Panc1 (cell line): Measurements from ENCODE around the gene ADARB1. TPM values are rescaled to one million over a fixed set of nuclear protein-coding genes. Genes with fewer than 3 reads are reported as not detected.

ENCODE experiments used
- ATAC-seq: fragments of 200-7000 bp; cut with Tn5 transposase; 2 replicates; pipeline ENCODE4 v1.9.1; 2020; ENCODE audit warnings: mild to moderate bottlenecking, moderate library complexity
- BruUV-seq: library from RNA; stranded (reverse); fragments of 400-500 nt; replicated peaks from 2 replicates; lab custom pipeline; 2021; lab: Mats Ljungman, UMichigan
- CTCF ChIA-PET: fragments of 300-600 bp; sonication (Branson Sonifier 250); formaldehyde crosslinking; loops from one replicate; lab custom pipeline; 2022; ENCODE audit warnings: antibody characterized with exemption; lab: Charles Lee
- POLR2A ChIA-PET: fragments of 300-600 bp; sonication (Branson Sonifier 250); formaldehyde crosslinking; loops from one replicate; lab custom pipeline; 2022; ENCODE audit warnings: antibody characterized with exemption; lab: Charles Lee
- DNase-seq: peaks from one replicate; pipeline ENCODE4 v3.0.0-alpha.2; 2010; ENCODE audit warnings: low read depth, low spot score
- H3K27ac ChIP-seq: 2 replicates; pipeline ENCODE4 v1.5.1; 2011; ENCODE audit warnings: mild to moderate bottlenecking, low read length, inconsistent platforms
- H3K27me3 ChIP-seq: fragments of 200-500 bp; sonication (Bioruptor generic); 2 replicates; pipeline ENCODE4 v1.6.0; 2014; ENCODE audit warnings: low read length, inconsistent platforms; ENCODE audit not compliant: control insufficient read depth, insufficient read depth
- H3K36me3 ChIP-seq: fragments of 200-500 bp; sonication (Bioruptor generic); 2 replicates; pipeline ENCODE4 v1.5.1; 2014; ENCODE audit warnings: inconsistent platforms, mild to moderate bottlenecking, low read length, moderate library complexity; ENCODE audit not compliant: control insufficient read depth, insufficient read depth
- H3K4me1 ChIP-seq: 2 replicates; pipeline ENCODE4 v1.5.1; 2011; ENCODE audit warnings: inconsistent platforms, mild to moderate bottlenecking, low read length, moderate library complexity; ENCODE audit not compliant: control insufficient read depth, insufficient read depth
- H3K4me3 ChIP-seq, 2 experiments: 2 replicates each; pipeline ENCODE4 v1.5.1; 2011 to 2012; ENCODE audit warnings: low read depth in 2 of 2, low read length in 2 of 2, mild to moderate bottlenecking in 2 of 2, inconsistent platforms in 1 of 2, moderate library complexity in 1 of 2
- H3K9me3 ChIP-seq: fragments of 200-500 bp; sonication (Bioruptor generic); 2 replicates; pipeline ENCODE4 v1.5.1; 2014; ENCODE audit warnings: low read depth, mild to moderate bottlenecking, inconsistent platforms, low read length, moderate library complexity; ENCODE audit not compliant: control insufficient read depth, insufficient read depth
- POLR2AphosphoS5 ChIP-seq: IDR thresholded peaks from 2 replicates; pipeline ENCODE4 v1.6.1; 2012; ENCODE audit warnings: mild to moderate bottlenecking, low read depth, low read length, moderate library complexity
- SIN3A ChIP-seq: IDR thresholded peaks from 2 replicates; pipeline ENCODE4 v1.6.1; 2012; ENCODE audit warnings: low read depth, mild to moderate bottlenecking, low read length, moderate library complexity, borderline replicate concordance; ENCODE audit not compliant: insufficient read depth
- TCF7L2 ChIP-seq: IDR thresholded peaks from 2 replicates; pipeline ENCODE4 v1.6.1; 2011; ENCODE audit warnings: mild to moderate bottlenecking, low read depth, low read length, inconsistent platforms
- in situ Hi-C: cut with HindIII; loops from 2 replicates; pipeline ENCODE4 v1.10.0; 2016; ENCODE audit warnings: low sequenced_read_pairs, low pct_unique_long_range_greater_than_20kb
- intact Hi-C: fragments of 100-400 bp; cut with micrococcal nuclease; formaldehyde crosslinking; loops from one replicate; pipeline ENCODE4 v1.10.0; 2022; ENCODE audit not compliant: unreplicated experiment
- total RNA-seq: library from RNA; stranded (reverse); gene quantifications from one replicate; pipeline ENCODE4 v1.2.1, GENCODE V29; 2021; ENCODE audit not compliant: unreplicated experiment
- TF ChIP-seq, protein P1 (sequence below): fragments of 450-650 bp; IDR thresholded peaks from 2 replicates; pipeline ENCODE4 v1.5.1; 2017; ENCODE audit warnings: mild to moderate bottlenecking
- TF ChIP-seq, protein P2 (sequence below), 2 experiments: IDR thresholded peaks; 2 replicates each; pipeline ENCODE4 v1.6.1; 2011 to 2012; ENCODE audit warnings: low read depth in 2 of 2, control low read depth in 1 of 2, low read length in 1 of 2, mild to moderate bottlenecking in 1 of 2, moderate library complexity in 1 of 2; ENCODE audit not compliant: insufficient read depth in 1 of 2

Gene ADARB1
- total RNA-seq, 1 experiment from 2014 or later = 15.0 TPM

DNA sequence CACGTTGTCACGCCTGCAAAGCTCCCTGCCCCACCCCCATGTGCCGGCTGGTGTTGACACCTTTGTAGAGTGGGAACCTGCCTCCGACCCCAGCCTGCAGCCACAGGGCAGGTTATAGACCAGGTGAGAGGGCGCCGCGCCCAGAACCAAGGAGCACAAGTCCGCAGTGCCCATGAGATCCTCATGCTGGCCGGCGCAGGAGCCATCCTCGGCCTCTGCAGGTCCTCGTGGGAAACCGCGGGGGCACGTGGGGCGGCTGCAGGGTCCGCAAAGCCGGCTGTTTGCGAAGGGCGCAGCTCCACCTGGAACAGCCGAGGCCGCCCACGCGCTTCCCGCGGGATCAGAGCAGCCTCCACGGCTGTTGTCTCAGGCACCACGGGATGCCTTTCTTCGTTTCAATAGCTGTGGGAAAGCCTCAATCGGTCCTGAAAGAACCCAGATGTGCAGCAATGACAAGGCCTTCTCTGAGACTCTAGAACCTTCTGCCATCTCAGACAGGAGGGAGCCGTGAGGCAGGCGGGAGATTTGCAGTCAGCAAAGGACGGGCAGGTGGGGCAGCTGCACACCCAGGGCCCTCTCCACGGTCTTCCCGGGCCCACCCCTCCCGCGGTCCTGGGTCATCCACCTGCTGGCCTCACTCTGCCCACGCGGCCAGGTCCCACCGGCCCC is 183.4 kb downstream of the ADARB1 start:
- TF ChIP-seq, protein P1, sequence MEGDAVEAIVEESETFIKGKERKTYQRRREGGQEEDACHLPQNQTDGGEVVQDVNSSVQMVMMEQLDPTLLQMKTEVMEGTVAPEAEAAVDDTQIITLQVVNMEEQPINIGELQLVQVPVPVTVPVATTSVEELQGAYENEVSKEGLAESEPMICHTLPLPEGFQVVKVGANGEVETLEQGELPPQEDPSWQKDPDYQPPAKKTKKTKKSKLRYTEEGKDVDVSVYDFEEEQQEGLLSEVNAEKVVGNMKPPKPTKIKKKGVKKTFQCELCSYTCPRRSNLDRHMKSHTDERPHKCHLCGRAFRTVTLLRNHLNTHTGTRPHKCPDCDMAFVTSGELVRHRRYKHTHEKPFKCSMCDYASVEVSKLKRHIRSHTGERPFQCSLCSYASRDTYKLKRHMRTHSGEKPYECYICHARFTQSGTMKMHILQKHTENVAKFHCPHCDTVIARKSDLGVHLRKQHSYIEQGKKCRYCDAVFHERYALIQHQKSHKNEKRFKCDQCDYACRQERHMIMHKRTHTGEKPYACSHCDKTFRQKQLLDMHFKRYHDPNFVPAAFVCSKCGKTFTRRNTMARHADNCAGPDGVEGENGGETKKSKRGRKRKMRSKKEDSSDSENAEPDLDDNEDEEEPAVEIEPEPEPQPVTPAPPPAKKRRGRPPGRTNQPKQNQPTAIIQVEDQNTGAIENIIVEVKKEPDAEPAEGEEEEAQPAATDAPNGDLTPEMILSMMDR = no peak
- TF ChIP-seq, protein P2, sequence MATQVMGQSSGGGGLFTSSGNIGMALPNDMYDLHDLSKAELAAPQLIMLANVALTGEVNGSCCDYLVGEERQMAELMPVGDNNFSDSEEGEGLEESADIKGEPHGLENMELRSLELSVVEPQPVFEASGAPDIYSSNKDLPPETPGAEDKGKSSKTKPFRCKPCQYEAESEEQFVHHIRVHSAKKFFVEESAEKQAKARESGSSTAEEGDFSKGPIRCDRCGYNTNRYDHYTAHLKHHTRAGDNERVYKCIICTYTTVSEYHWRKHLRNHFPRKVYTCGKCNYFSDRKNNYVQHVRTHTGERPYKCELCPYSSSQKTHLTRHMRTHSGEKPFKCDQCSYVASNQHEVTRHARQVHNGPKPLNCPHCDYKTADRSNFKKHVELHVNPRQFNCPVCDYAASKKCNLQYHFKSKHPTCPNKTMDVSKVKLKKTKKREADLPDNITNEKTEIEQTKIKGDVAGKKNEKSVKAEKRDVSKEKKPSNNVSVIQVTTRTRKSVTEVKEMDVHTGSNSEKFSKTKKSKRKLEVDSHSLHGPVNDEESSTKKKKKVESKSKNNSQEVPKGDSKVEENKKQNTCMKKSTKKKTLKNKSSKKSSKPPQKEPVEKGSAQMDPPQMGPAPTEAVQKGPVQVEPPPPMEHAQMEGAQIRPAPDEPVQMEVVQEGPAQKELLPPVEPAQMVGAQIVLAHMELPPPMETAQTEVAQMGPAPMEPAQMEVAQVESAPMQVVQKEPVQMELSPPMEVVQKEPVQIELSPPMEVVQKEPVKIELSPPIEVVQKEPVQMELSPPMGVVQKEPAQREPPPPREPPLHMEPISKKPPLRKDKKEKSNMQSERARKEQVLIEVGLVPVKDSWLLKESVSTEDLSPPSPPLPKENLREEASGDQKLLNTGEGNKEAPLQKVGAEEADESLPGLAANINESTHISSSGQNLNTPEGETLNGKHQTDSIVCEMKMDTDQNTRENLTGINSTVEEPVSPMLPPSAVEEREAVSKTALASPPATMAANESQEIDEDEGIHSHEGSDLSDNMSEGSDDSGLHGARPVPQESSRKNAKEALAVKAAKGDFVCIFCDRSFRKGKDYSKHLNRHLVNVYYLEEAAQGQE (IDR thresholded peaks at IDR 0.05; ENCODE audit: insufficient read depth in 1 of 2, low read depth in 2 of 2, low read length in 1 of 2) = no peak
- TF ChIP-seq TCF7L2 (no peak), SIN3A (no peak), POLR2AphosphoS5 (no peak)
- ATAC-seq (no peak), DNase-seq (no peak)
- Histone ChIP-seq H3K9me3 (no peaks in the 10 kb centered on the region), H3K27ac (no peak overlapping the region), H3K4me1 (peaks cover 7% of the 10 kb centered on the region), H3K36me3 (no peaks in the 10 kb centered on the region), H3K27me3 (no peaks in the 10 kb centered on the region), H3K4me3 (no peak overlapping the region)
- BruUV-seq = no TSS peak
- in situ Hi-C loops = no loop called here
- CTCF ChIA-PET = no interaction called here
- POLR2A ChIA-PET = no interaction called here
- intact Hi-C loops = no loop called here

GRCh38 chr21:45258466-45258865 is 184.1 kb downstream of the ADARB1 start:
- intact Hi-C loops = no loop called here
- in situ Hi-C loops = no loop called here
- Histone ChIP-seq H3K9me3 (no peaks in the 10 kb centered on the region), H3K36me3 (no peaks in the 10 kb centered on the region), H3K4me3 (no peak overlapping the region), H3K4me1 (peaks cover 2% of the 10 kb centered on the region), H3K27me3 (no peaks in the 10 kb centered on the region), H3K27ac (no peak overlapping the region)
- TF ChIP-seq, protein P2 (IDR thresholded peaks at IDR 0.05; ENCODE audit: insufficient read depth in 1 of 2, low read depth in 2 of 2, low read length in 1 of 2) = no peak
- TF ChIP-seq TCF7L2 (no peak), SIN3A (no peak), POLR2AphosphoS5 (no peak)
- TF ChIP-seq, protein P1 = no peak
- ATAC-seq (no peak), DNase-seq (no peak)
- CTCF ChIA-PET = no interaction called here
- BruUV-seq = no TSS peak
- POLR2A ChIA-PET = no interaction called here
